ENCODE data around the gene XRCC3. TPM values are rescaled to one million over a fixed set of nuclear protein-coding genes. Genes with fewer than 3 reads are reported as not detected.

Gene XRCC3
- total and polyA plus RNA-seq, 4 donors, result 1.0 to 8.6 (median 5.2) TPM

DNA sequence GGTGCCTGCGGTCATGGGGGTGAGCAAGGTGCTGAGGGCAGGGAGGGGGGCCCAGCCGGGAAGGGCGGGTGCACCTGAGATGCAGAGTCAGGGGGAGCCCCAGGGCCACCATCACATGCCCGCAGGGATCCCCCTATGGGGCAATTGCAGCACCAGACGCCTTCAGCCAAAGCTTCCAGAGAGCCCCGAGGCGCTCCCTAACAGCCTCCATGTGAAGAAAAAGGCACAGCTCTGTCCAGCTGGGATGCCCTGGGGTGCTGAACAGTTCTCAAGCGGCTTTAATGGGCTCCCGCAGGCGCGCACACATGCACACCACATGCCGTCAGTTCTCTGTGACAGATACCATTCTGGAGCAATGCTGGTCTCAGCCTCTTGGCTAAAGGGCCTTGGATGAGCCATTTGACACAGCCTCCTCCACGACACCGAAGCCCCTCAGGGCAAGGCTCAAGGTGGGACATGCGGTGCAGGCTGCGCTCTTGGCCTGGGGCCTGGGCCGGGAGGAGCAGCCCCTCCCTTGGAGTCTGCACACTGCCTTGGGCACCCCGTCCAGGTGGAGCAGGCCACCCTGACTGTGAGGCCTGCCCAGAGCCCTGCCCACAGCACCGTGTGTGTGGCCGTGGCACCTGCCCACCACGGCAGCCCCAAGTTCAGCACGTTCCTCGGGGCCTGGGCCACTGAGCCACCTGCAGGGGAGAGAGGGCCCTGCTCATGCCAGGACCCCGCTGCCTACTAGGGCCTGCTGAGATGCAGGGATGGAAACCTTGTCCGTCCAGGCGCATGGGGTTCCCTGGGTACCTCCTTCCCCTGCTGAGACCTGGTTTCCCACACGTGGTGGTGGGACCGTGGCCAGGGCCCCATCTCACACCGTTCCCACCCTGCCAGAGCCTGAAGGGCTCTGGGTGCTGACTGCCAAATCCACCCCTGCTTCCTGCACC lies 7.7 kb downstream of the XRCC3 start:
- Histone ChIP-seq H3K9me3 (ENCODE audit: control insufficient read depth, low read length) (no peaks in the 10 kb centered on the region), H3K27me3 (ENCODE audit: control insufficient read depth in 1 of 2, insufficient read depth in 2 of 2, low read length in 1 of 2) (no peaks in the 10 kb centered on the region), H3K27ac (ENCODE audit: low read depth in 1 of 2, low read length in 2 of 2) (no peak overlapping the region), H3K36me3 (ENCODE audit: control insufficient read depth in 1 of 2, insufficient read depth in 2 of 2, low read length in 1 of 2) (no peaks in the 10 kb centered on the region), H3K4me1 (ENCODE audit: control insufficient read depth in 1 of 2, insufficient read depth in 2 of 2, low read length in 2 of 2) (no peaks in the 10 kb centered on the region), H3K4me3 (ENCODE audit: low read length in 2 of 2) (no peak overlapping the region)
- WGBS, 2 donors, result 80% methylated on average over 29 of the region's 29 CpGs
- peak; percentile 38 to 64 for DNase-seq
- ATAC-seq (ENCODE audit: low FRiP score), result no peak
- intact Hi-C loops (cut with DNase I), result no loop called here

DNA sequence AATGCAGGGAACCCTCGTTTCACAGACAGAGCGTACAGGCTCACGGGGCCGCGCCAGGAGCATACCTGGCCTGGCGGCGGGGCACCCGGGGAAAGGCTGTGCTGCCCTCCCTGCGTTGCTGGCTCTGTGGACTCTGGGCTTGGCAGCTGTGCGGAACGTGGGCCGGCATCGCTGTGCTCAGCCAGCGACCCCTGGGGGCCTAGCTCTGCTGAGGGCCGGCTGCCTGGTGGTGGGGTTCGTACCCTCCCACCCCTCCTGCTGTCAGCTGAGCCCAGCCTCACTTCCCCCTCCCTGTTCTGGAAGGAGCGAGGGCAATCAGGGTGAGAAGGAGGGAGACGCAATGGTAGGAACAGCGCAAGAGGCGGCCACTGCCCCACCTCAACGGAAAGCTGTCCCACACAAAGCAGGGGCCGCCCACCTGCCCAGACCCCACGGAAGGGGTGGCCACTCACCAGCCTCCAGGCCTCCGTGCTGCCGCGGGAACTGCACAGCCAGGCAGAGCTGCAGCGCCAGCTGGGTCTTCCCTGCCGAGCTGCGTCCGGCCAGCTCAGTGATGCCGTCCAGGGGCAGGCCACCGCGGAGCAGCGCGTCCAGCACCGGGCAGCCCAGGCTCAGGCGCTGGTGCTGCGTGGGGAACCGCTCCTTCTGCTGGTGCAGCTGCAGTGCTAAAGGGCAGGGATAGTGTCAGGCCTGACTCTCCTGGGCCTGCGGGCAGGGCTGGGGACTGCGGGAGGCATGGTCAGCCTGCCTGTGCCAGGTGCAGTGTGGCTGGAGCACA lies 8.5 kb downstream of the XRCC3 start:
- Histone ChIP-seq H3K27ac (ENCODE audit: low read depth in 1 of 2, low read length in 2 of 2) (no peak overlapping the region), H3K9me3 (ENCODE audit: control insufficient read depth, low read length) (no peaks in the 10 kb centered on the region), H3K4me1 (ENCODE audit: control insufficient read depth in 1 of 2, insufficient read depth in 2 of 2, low read length in 2 of 2) (no peaks in the 10 kb centered on the region), H3K4me3 (ENCODE audit: low read length in 2 of 2) (no peak overlapping the region), H3K27me3 (ENCODE audit: control insufficient read depth in 1 of 2, insufficient read depth in 2 of 2, low read length in 1 of 2) (no peaks in the 10 kb centered on the region), H3K36me3 (ENCODE audit: control insufficient read depth in 1 of 2, insufficient read depth in 2 of 2, low read length in 1 of 2) (peaks cover 0 to 3% of the 10 kb centered on the region in 2 donors)
- intact Hi-C loops (cut with DNase I), result no loop called here
- 86 to 88% methylated on average over 41 of the region's 41 CpGs for WGBS, 2 donors
- peak; percentile 46 to 71 for DNase-seq
- no peak for ATAC-seq (ENCODE audit: low FRiP score)

DNA sequence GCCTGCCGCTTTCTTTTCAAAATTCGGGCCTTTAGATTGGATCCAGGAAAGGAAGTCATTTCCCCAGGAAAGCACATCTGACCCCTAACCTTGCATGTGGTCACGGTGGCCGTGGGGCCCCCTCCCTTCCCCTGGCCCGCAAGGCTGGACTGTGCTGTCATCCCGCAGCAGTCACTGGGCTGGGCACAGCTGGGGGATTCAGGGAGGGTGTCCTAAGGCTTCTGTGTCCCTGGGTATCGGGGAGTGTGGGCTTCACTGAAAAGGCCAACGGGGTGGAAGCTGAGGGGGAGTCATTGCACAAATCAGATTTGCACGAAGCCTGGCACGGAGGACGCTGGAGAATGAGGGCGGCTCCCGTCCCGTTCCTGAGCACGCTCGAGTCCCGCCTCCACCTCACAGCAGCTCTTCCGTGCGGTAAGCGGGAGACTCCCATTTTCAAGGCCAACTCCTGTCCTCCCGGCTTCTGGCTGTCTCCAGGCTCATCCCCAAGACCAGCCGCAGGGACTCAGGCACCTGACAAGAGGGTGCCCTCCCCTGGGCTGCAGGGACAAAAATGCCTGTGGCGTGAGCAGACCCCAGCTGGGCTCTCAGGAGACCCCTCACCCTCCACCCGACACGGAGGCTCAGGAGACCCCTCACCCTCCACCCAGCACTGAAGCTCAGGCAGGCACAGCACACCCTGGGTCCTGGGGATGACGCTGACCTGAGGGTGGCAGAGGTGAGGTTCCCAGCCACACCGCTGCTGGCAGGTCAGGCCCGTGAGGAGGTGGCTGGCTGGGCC lies 9.6 kb downstream of the XRCC3 start:
- Histone ChIP-seq H3K36me3 (ENCODE audit: control insufficient read depth in 1 of 2, insufficient read depth in 2 of 2, low read length in 1 of 2) (peaks cover 0 to 3% of the 10 kb centered on the region in 2 donors), H3K4me1 (ENCODE audit: control insufficient read depth in 1 of 2, insufficient read depth in 2 of 2, low read length in 2 of 2) (no peaks in the 10 kb centered on the region), H3K4me3 (ENCODE audit: low read length in 2 of 2) (no peak overlapping the region), H3K27ac (ENCODE audit: low read depth in 1 of 2, low read length in 2 of 2) (no peak overlapping the region), H3K9me3 (ENCODE audit: control insufficient read depth, low read length) (no peaks in the 10 kb centered on the region), H3K27me3 (ENCODE audit: control insufficient read depth in 1 of 2, insufficient read depth in 2 of 2, low read length in 1 of 2) (no peaks in the 10 kb centered on the region)
- peak; percentile 11 for ATAC-seq (ENCODE audit: low FRiP score)
- 81 to 84% methylated on average over 27 to 28 of the region's 28 CpGs for WGBS, 2 donors
- intact Hi-C loops (cut with DNase I), result no loop called here
- peak in 1 of 2 donors; percentile 44 for DNase-seq

DNA sequence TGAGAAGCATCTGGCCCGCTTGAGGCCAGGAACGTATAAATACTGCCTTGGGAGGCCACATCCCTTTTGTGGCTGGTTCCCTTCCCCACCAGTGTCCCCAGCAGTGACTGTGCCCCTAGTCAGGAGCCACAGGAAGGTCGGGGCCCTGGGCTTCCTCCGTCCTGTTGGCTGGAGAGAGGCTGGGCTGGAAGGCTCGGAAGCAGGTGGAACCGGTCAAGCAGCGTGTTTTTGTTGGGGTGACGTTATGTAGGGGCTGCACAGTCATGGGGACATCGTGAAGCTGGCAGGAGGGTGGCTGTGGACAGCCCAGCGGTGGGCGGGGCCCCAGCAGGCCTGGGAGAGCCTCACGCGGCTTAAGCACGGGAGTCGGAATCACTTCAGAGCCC lies 10.1 kb downstream of the XRCC3 start:
- DNase-seq, result peak in 1 of 2 donors; percentile 48
- Histone ChIP-seq H3K4me1 (ENCODE audit: control insufficient read depth in 1 of 2, insufficient read depth in 2 of 2, low read length in 2 of 2) (no peaks in the 10 kb centered on the region), H3K36me3 (ENCODE audit: control insufficient read depth in 1 of 2, insufficient read depth in 2 of 2, low read length in 1 of 2) (peaks cover 0 to 3% of the 10 kb centered on the region in 2 donors), H3K4me3 (ENCODE audit: low read length in 2 of 2) (no peak overlapping the region), H3K27ac (ENCODE audit: low read depth in 1 of 2, low read length in 2 of 2) (no peak overlapping the region), H3K9me3 (ENCODE audit: control insufficient read depth, low read length) (no peaks in the 10 kb centered on the region), H3K27me3 (ENCODE audit: control insufficient read depth in 1 of 2, insufficient read depth in 2 of 2, low read length in 1 of 2) (no peaks in the 10 kb centered on the region)
- intact Hi-C loops (cut with DNase I), result no loop called here
- 84 to 86% methylated on average over 15 of the region's 15 CpGs for WGBS, 2 donors
- peak; percentile 51 for ATAC-seq (ENCODE audit: low FRiP score)

DNA sequence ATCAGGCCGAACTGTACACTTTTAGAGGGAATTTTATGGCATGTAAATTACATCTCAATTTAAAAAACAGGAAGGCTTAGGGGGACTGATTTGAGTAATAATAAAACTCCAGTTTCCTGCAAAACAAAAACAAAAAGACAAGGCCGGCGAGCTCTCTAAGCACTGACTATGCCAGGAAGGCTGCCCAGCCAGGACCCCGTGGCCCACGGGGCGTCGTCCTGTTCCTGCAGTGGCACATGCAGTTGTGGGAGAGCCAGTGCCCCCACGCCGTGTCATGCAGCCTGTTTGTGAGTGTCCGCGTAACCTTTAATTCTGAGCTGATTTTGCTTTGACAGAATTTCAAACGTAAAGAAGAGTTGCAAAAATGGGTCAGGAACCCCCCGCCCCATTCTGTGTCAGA lies 10.5 kb downstream of the XRCC3 start:
- 86 to 88% methylated on average over 13 of the region's 13 CpGs for WGBS, 2 donors
- H3K27me3 ChIP-seq (ENCODE audit: control insufficient read depth in 1 of 2, insufficient read depth in 2 of 2, low read length in 1 of 2), result no peaks in the 10 kb centered on the region
- H3K4me3 ChIP-seq (ENCODE audit: low read length in 2 of 2), result no peak overlapping the region
- H3K36me3 ChIP-seq (ENCODE audit: control insufficient read depth in 1 of 2, insufficient read depth in 2 of 2, low read length in 1 of 2), result peaks cover 0 to 3% of the 10 kb centered on the region in 2 donors
- no peaks in the 10 kb centered on the region for H3K9me3 ChIP-seq (ENCODE audit: control insufficient read depth, low read length)
- no peak for DNase-seq
- no peaks in the 10 kb centered on the region for H3K4me1 ChIP-seq (ENCODE audit: control insufficient read depth in 1 of 2, insufficient read depth in 2 of 2, low read length in 2 of 2)
- H3K27ac ChIP-seq (ENCODE audit: low read depth in 1 of 2, low read length in 2 of 2), result no peak overlapping the region
- ATAC-seq (ENCODE audit: low FRiP score), result no peak
- intact Hi-C loops (cut with DNase I), result no loop called here

DNA sequence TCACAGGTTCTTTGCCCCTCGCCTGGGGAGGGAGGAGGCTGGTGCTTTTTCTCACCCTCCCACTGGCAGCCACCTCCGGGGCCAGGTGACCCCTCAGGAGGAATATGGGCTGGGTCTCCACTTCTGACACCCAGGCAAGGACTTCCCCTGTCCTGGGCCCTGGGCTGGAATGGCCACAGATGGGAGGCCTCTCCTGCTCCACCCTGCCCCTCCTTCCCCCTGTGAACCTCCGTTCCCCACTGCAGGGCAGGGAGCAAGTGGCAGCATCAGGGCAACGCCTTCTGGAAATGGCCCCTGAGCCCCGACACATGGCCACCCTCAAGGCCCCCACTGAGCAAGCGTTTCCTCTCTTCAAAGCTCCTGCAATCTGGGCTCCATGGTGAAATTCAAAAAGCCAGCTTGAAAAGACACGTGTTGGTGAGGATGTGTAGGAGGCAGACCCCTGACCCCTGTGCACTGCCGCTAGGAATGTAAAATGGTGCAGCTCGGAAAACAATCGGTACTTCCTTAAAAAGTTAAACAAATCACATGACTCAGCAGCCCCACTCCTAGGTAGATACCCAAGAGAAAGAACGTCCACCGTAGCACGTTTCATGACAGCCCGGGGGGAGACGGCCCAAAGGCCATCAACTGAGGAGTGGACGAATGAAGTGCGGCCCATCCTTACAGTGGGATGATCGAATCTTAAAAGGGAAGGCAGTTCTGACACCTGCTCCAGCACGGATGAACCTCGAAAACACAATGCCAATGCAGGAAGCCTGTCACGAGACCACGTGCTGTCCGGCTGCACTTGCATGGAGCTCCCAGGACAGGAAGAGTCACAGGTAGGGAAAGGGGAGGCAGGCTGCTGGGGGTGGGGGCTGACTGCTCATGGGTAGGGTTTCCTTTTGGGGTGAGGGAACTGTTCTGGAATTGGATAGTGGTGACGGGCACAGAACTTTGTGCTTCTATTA lies 11.5 kb downstream of the XRCC3 start:
- peaks cover 0 to 3% of the 10 kb centered on the region in 2 donors for H3K36me3 ChIP-seq (ENCODE audit: control insufficient read depth in 1 of 2, insufficient read depth in 2 of 2, low read length in 1 of 2)
- no peaks in the 10 kb centered on the region for H3K27me3 ChIP-seq (ENCODE audit: control insufficient read depth in 1 of 2, insufficient read depth in 2 of 2, low read length in 1 of 2)
- DNase-seq (peak in 1 of 2 donors; percentile 34), ATAC-seq (ENCODE audit: low FRiP score) (no peak)
- 76 to 82% methylated on average over 24 of the region's 24 CpGs for WGBS, 2 donors
- H3K4me1 ChIP-seq (ENCODE audit: control insufficient read depth in 1 of 2, insufficient read depth in 2 of 2, low read length in 2 of 2), result no peaks in the 10 kb centered on the region
- intact Hi-C loops (cut with DNase I), result no loop called here
- no peak overlapping the region for H3K4me3 ChIP-seq (ENCODE audit: low read length in 2 of 2)
- H3K27ac ChIP-seq (ENCODE audit: low read depth in 1 of 2, low read length in 2 of 2), result no peak overlapping the region
- H3K9me3 ChIP-seq (ENCODE audit: control insufficient read depth, low read length), result no peaks in the 10 kb centered on the region

DNA sequence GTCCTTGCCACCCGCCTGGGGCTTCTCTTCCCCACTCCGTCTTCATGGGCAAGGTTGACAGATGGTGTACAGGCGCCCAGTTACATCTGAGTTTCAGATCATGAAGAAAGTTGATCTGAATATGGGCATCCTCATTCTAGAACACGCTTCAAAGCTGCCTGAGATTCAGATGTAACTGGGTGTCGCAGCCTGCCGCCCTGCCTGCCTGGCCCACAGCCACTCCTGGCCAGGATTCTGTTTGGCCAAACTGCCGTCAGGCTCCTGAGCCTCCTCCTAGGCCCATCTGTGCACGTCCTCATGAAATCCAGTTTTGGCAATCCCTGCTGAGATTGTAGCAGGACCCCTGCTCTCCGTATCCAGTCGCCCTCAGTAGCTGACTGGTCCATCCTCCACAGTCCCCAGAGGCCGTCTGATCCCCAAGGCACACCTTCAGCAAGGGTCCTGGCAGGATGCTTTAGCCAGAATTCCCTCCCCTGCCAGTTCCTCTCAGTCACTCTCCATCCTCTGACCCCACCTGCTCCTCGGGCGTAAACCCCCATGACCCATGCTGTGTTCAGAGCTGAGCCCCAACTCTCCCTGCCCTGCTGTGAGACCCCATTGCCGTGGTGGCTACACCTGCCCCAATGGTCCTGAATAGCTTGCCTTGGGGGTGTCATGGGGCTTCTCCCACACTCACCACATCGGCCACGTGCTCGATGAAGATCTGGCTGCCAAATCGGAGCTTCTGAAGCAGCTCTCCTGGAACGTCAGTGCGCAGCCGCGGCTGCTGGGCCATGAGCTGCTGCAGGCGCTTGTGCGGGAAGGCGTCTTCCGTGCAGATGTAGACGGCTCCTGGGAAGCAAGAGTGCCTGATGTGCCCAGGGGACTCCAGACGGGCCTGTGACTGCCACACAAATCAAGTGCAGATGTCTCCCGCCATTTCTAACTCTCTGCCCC lies 12.5 kb downstream of the XRCC3 start:
- H3K4me3 ChIP-seq (ENCODE audit: low read length in 2 of 2), result no peak overlapping the region
- intact Hi-C loops (cut with DNase I), result no loop called here
- H3K27me3 ChIP-seq (ENCODE audit: control insufficient read depth in 1 of 2, insufficient read depth in 2 of 2, low read length in 1 of 2), result no peaks in the 10 kb centered on the region
- H3K9me3 ChIP-seq (ENCODE audit: control insufficient read depth, low read length), result no peaks in the 10 kb centered on the region
- H3K27ac ChIP-seq (ENCODE audit: low read depth in 1 of 2, low read length in 2 of 2), result no peak overlapping the region
- 73 to 79% methylated on average over 29 of the region's 29 CpGs for WGBS, 2 donors
- peaks cover 0 to 3% of the 10 kb centered on the region in 2 donors for H3K36me3 ChIP-seq (ENCODE audit: control insufficient read depth in 1 of 2, insufficient read depth in 2 of 2, low read length in 1 of 2)
- no peak for ATAC-seq (ENCODE audit: low FRiP score)
- peak in 1 of 2 donors; percentile 49 for DNase-seq
- no peaks in the 10 kb centered on the region for H3K4me1 ChIP-seq (ENCODE audit: control insufficient read depth in 1 of 2, insufficient read depth in 2 of 2, low read length in 2 of 2)
